Keratinocyte (primary cell): ENCODE results near the gene TMEM181. TPM values are rescaled to one million over a fixed set of nuclear protein-coding genes. Genes with fewer than 3 reads are reported as not detected.

ENCODE experiments used
- DNase-seq: peaks from one replicate; pipeline ENCODE4 v3.0.0-alpha.2; 2011; ENCODE audit warnings: low read depth, missing footprints, low spot score
- FAIRE-seq: peaks from 2 replicates; lab custom pipeline; 2011; peaks lifted over from hg19 to GRCh38; lab: Jason Lieb, UNC
- H2AFZ ChIP-seq: 2 replicates; pipeline ENCODE4 v1.6.0; 2012; ENCODE audit warnings: low read length, control low read depth, inconsistent platforms; ENCODE audit not compliant: control insufficient read depth
- H3K27ac ChIP-seq: 2 replicates; pipeline ENCODE4 v1.5.1; 2011; ENCODE audit warnings: low read length; ENCODE audit not compliant: control insufficient read depth, insufficient read depth
- H3K27me3 ChIP-seq: 3 replicates; pipeline ENCODE4 v1.6.0; 2011; ENCODE audit warnings: low read length; ENCODE audit not compliant: control insufficient read depth, insufficient read depth; ENCODE audit errors: extremely low read depth
- H3K36me3 ChIP-seq, 2 experiments: 2 replicates in 1 of 2; 3 replicates in 1 of 2; pipeline ENCODE4 v1.5.1; 2011; ENCODE audit warnings: low read length in 2 of 2, mild to moderate bottlenecking in 1 of 2; ENCODE audit not compliant: control insufficient read depth in 2 of 2, insufficient read depth in 2 of 2; ENCODE audit errors: extremely low read depth in 1 of 2
- H3K4me1 ChIP-seq: 3 replicates; pipeline ENCODE4 v1.5.1; 2011; ENCODE audit warnings: low read length; ENCODE audit not compliant: control insufficient read depth, insufficient read depth; ENCODE audit errors: extremely low read depth
- H3K4me2 ChIP-seq: 3 replicates; pipeline ENCODE4 v1.6.0; 2011; ENCODE audit warnings: low read depth, low read length; ENCODE audit not compliant: control insufficient read depth, insufficient read depth; ENCODE audit errors: extremely low read depth
- H3K4me3 ChIP-seq, 3 experiments: fragments of 200-600 bp in 1 of 3; sonication (generic) in 1 of 3; 2 replicates in 2 of 3; 3 replicates in 1 of 3; pipeline ENCODE4 v1.5.1; 2011 to 2016; ENCODE audit warnings: low read length in 3 of 3, mild to moderate bottlenecking in 3 of 3, control low read depth in 2 of 3, inconsistent platforms in 1 of 3, low read depth in 1 of 3, mixed read lengths in 1 of 3, mixed run types in 1 of 3, moderate library complexity in 1 of 3; ENCODE audit not compliant: control insufficient read depth in 2 of 3, insufficient read depth in 2 of 3; ENCODE audit errors: extremely low read depth in 1 of 3
- H3K79me2 ChIP-seq: 2 replicates; pipeline ENCODE4 v1.6.0; 2012; ENCODE audit warnings: low read length; ENCODE audit not compliant: control insufficient read depth, insufficient read depth
- H3K9ac ChIP-seq: 3 replicates; pipeline ENCODE4 v1.6.0; 2011; ENCODE audit warnings: low read length; ENCODE audit not compliant: control insufficient read depth, insufficient read depth; ENCODE audit errors: extremely low read depth
- H3K9me1 ChIP-seq: 3 replicates; pipeline ENCODE4 v1.6.0; 2011; ENCODE audit warnings: low read length; ENCODE audit not compliant: control insufficient read depth, insufficient read depth; ENCODE audit errors: extremely low read depth
- H3K9me3 ChIP-seq: 2 replicates; pipeline ENCODE4 v1.5.1; 2012; ENCODE audit warnings: low read depth, low read length; ENCODE audit not compliant: control insufficient read depth
- H4K20me1 ChIP-seq: 3 replicates; pipeline ENCODE4 v1.6.0; 2011; ENCODE audit warnings: low read length; ENCODE audit not compliant: control insufficient read depth, insufficient read depth; ENCODE audit errors: extremely low read depth
- CTCF ChIP-seq, 3 experiments: IDR thresholded peaks in 1 of 3; conservative IDR thresholded peaks in 1 of 3; optimal IDR thresholded peaks in 1 of 3; 2 replicates in 2 of 3; 3 replicates in 1 of 3; pipeline versions ENCODE3 to v1.5.1; 2011; ENCODE audit warnings: low read length in 3 of 3, mild to moderate bottlenecking in 3 of 3, moderate library complexity in 2 of 3, control low read depth in 1 of 3, inconsistent platforms in 1 of 3; ENCODE audit not compliant: insufficient read depth in 2 of 3; ENCODE audit errors: extremely low read depth in 1 of 3
- EZH2 ChIP-seq: IDR thresholded peaks from one replicate; pipeline ENCODE4 v1.6.1; 2012; ENCODE audit warnings: inconsistent platforms, mild to moderate bottlenecking, low read length, moderate library complexity
- dilution Hi-C: fragments of 300-500 bp; cut with MboI; formaldehyde crosslinking; loops from one replicate; pipeline ENCODE4 v1.7.0; 2020; ENCODE audit warnings: low sequenced_read_pairs; ENCODE audit not compliant: extremely low pct_ligation_motif_present
- polyA plus RNA-seq, 5 experiments: library from polyadenylated mRNA; depleted of rRNA in 3 of 5; stranded (reverse) in 3 of 5; stranded (forward) in 1 of 5; unstranded in 1 of 5; fragments of >200 nt; gene quantifications; 1 replicate in 1 of 5; 2 replicates in 3 of 5; 3 replicates in 1 of 5; pipeline versions ENCODE4 v1.2.1 to v1.2.3, GENCODE V29; 2011 to 2012; ENCODE audit warnings: missing spikeins in 2 of 5, low read depth in 1 of 5, low replicate concordance in 1 of 5

The TMEM181 gene
- polyA plus RNA-seq, 1 donor (not counting 4 experiments of a cell fraction or from before 2014, with no cell fraction given) = 31.9 TPM

- no peaks in the 10 kb centered on the region for H4K20me1 ChIP-seq
- H3K4me3 ChIP-seq = no peak overlapping the region
- dilution Hi-C loops = no loop called here
- H3K79me2 ChIP-seq = peaks cover 2% of the 10 kb centered on the region
- no peak overlapping the region for H3K27ac ChIP-seq
- no peak for FAIRE-seq
- H3K9me1 ChIP-seq = no peaks in the 10 kb centered on the region
- no peaks in the 10 kb centered on the region for H3K27me3 ChIP-seq
- DNase-seq = no peak
- TF ChIP-seq CTCF (optimal IDR thresholded peaks at IDR 0.05 in 1 of 3, IDR thresholded peaks at IDR 0.05 in 1 of 3, conservative IDR thresholded peaks at IDR 0.05 in 1 of 3; ENCODE audit: extremely low read depth in 1 of 3, insufficient read depth in 2 of 3, low read length in 3 of 3) = no peak
- no peak for TF ChIP-seq EZH2
- H3K9ac ChIP-seq = no peak overlapping the region
- H2AFZ ChIP-seq = no peak overlapping the region
- H3K4me2 ChIP-seq = no peak overlapping the region
- H3K36me3 ChIP-seq = peaks cover 28 to 33% of the 10 kb centered on the region in 2 experiments
- no peaks in the 10 kb centered on the region for H3K9me3 ChIP-seq
- no peaks in the 10 kb centered on the region for H3K4me1 ChIP-seq
These were observed 62.8 kb downstream of the TMEM181 start for GRCh38 chr6:158622545-158623190.

- no peak overlapping the region for H3K27ac ChIP-seq
- dilution Hi-C loops = no loop called here
- H3K79me2 ChIP-seq = peaks cover 2% of the 10 kb centered on the region
- H3K27me3 ChIP-seq = no peaks in the 10 kb centered on the region
- no peaks in the 10 kb centered on the region for H3K9me3 ChIP-seq
- no peak for TF ChIP-seq CTCF (optimal IDR thresholded peaks at IDR 0.05 in 1 of 3, IDR thresholded peaks at IDR 0.05 in 1 of 3, conservative IDR thresholded peaks at IDR 0.05 in 1 of 3; ENCODE audit: extremely low read depth in 1 of 3, insufficient read depth in 2 of 3, low read length in 3 of 3)
- no peak for TF ChIP-seq EZH2
- no peak for FAIRE-seq
- no peaks in the 10 kb centered on the region for H4K20me1 ChIP-seq
- DNase-seq = no peak
- no peaks in the 10 kb centered on the region for H3K4me1 ChIP-seq
- no peaks in the 10 kb centered on the region for H3K9me1 ChIP-seq
- H2AFZ ChIP-seq = no peak overlapping the region
- H3K9ac ChIP-seq = no peak overlapping the region
- no peak overlapping the region for H3K4me2 ChIP-seq
- peaks cover 37 to 38% of the 10 kb centered on the region in 2 experiments for H3K36me3 ChIP-seq
- no peak overlapping the region for H3K4me3 ChIP-seq
These were observed 65.1 kb downstream of the TMEM181 start for GRCh38 chr6:158624684-158625682.
